Uterus (tissue), 2 donors: ENCODE data around the gene CCHCR1.

Experiments
- CTCF ChIP-seq, 4 experiments: fragments of 200-600 bp in 2 of 4; fragments of 450-650 bp in 2 of 4; sonication (generic) in 2 of 4; IDR thresholded peaks; one replicate each; pipeline ENCODE4 v1.5.1; 2016 to 2019; ENCODE audit warnings: antibody characterized with exemption in 4 of 4, mild to moderate bottlenecking in 2 of 4, moderate library complexity in 1 of 4
- POLR2A ChIP-seq, 2 donors: fragments of 450-650 bp; IDR thresholded peaks; one replicate each; pipeline ENCODE4 v1.6.1; 2016; ENCODE audit warnings: antibody characterized with exemption in 2 of 2, mild to moderate bottlenecking in 1 of 2, moderate library complexity in 1 of 2

- TF ChIP-seq CTCF (IDR thresholded peaks at IDR 0.05), result no peak
- TF ChIP-seq POLR2A (IDR thresholded peaks at IDR 0.05), result no peak
Observed at GRCh38 chr6:31168606-31169005, 11.0 kb upstream of the CCHCR1 start.
